GM19395 (cell line): Measurements from ENCODE around the gene MYO10.
"Not testable (repeated sequence)": the region's sequence is repeated elsewhere in the genome, so short reads cannot be mapped to it uniquely, and the experiment has no call there.

ENCODE experiments used
- ATAC-seq: cut with Tn5 transposase; IDR thresholded peaks from one replicate; pipeline ENCODE4 v1.9.1; 2021; ENCODE audit warnings: mild to moderate bottlenecking, moderate library complexity; ENCODE audit not compliant: unreplicated experiment

MYO10 gene

DNA sequence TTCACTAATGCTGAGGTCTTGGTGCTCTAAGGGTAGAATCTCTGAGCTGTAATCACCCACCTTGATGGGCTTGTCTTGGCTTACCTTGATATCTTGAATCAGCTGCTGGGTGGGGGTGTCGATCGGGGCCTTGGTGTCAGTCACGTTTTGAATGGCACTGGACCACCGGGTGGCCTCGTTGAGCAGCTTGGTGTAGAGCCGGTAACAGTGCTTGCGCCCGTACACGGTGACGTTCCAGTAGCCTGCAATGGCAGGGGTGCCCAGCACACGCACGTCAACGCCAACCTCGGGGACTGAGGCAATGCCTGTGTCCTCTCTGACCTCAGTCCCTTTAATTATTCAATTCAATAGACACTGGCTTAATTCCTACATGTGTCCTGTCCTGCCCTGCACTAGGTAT, 256.2 kb downstream of the MYO10 start:
- no peak for ATAC-seq

DNA sequence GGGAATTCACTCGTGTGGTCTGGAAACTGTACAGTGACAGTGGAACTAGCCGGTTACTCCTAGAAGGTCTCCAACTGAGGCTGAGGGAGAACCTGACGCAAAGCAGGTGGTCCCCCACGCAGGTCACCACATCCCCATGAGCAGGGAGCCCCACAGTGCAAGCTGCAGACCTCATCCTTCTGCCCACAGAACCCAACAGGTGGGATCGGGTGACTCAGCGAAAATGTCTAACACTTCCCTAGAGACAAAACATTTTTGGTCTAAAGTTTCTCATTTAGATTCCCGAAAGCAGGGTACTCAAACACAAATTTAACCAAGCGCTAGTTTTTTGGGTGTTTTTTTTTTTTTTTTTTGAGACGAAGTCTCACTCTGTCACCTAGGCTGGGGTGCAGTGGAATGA, 256.9 kb downstream of the MYO10 start:
- no peak for ATAC-seq

DNA sequence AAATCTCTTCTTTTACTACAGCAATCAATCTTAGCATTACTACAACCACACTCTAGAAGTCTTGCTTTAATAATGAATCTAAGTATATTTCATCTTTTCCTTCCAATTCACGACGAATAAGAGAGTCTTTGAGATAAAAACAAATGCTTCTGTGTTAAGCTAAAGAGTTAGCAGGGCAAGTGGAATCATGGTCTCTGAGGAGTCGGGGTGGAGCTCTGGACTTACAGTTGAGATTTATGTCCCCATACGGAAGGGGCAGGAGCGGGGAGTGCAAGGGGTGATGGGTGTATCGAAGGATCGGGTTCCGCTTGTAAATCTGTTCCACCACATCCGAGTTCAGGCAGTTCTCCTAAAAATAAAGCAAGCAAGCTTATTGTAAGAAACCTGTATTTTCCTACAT, 260.3 kb downstream of the MYO10 start:
- ATAC-seq, result no peak

DNA sequence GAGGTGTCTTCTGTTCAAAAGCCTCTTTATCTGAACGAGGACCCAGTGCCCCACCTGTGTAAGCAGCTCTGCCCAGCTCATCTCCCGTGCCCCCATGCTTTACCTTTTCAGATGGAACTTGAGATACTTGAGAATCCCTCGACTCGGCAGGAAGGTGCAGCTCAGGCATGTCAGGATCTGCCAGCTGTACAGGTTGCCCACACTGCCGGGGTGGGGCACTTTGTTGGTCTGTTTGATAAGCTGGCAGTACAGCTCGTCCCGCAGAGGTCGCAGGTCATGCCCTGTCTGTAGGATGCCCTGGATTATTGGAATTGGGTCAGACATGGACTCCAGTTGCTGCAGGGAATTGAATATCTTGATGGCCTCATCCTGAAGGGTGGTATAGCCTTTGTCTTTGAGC, 261.3 kb downstream of the MYO10 start:
- ATAC-seq, result no peak

DNA sequence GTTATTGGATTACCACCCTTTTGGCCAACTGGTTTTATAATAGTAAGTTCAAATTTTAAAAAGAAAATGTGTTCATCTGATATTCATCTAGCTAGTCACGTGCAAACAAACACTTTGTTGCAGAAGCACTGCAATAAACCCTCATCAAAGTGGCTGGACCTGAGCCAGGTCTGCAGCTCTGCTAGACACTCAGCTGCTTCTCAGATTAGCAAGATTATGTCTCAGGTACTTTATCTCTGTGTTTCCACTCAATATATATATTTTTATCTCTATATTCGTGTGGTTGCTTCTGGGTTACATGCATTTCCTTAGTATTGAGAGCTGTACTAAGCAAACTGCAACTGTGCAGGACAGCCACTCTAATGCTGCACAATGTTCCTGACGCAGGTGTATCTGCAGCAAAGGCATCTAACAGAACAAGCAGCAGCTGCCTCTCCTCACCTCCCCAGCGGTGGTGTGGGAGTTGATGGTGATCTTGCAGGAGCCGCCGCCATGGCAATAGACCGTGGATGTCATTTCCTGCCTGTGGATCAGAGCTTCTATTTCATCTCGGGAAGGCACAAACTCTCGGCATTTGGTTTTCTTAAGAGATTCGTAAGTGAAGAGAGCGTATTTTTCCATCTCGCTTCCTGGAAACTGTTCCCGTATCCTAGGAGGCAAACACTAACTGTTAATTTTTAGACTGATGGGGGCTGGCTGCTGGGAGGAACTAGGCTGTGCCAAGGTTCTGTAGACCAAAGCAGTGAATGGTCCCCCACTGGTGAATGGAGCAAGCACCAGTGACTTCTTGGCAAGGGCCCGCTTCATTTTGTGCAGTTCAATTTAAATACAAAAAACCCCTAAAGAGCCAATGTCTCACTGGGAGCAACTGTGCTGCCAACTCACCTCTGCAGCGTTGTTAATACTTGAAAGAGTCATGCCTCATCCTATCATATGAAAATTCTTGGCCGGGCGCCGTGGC, 262.6 kb downstream of the MYO10 start:
- ATAC-seq, result no peak

DNA sequence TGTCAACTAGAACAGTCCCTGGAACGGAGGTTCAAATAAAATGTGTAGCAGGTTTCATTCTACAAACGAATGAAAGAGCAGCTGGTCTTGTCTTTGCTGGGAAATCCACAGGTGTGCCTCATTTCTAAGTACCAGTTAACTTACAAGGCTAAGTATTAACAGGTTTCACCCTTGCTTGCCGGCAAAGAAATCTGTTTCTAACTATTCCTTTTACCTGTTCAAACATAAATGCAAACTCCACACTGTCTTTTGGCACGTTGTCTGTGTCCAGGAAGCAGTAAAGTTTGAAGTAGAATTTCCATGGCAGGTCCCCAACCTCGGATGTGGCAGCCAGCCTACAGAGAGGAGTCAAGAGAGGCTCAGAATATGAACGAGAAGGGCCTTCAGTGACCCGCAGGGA, 264.9 kb downstream of the MYO10 start:
- ATAC-seq, result no peak

DNA sequence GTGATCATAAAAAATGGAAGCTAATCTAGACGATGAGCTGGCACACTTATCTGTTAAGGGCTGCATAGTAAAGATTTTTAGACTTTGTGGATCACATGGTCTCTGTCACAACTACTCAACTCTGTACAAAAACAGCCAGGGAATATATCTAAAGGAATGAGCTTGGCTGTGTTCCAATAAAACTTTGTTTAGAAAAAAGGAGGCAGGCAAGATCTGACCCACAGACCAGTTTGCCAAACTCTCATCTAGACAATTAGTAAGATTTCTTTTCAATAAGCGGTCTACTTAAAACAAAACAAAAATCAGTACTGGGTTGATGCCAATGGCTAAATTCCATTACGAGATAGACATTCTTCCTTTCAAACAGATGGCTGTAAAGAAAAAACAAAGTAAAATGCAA, 266.3 kb downstream of the MYO10 start:
- ATAC-seq, result no peak

DNA sequence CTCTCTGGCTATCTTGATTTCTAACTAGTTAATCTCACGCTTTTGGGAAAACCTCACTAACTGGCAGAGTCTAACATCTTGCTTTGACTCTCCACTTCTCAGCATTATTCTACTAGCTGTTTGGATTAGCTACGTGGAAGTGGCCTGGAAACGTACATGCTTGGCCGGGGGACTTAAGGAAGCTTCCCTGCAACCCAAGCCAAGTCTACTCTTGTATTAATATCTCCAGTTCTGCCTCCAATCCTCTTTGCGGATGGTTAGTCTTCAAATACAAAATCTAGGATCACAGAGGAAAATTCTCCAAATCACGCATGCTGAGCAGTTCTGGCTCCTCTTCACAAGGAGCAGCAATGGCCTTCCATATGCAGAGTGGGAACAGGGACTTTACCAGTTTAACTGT, 267.5 kb downstream of the MYO10 start:
- ATAC-seq, result no peak

DNA sequence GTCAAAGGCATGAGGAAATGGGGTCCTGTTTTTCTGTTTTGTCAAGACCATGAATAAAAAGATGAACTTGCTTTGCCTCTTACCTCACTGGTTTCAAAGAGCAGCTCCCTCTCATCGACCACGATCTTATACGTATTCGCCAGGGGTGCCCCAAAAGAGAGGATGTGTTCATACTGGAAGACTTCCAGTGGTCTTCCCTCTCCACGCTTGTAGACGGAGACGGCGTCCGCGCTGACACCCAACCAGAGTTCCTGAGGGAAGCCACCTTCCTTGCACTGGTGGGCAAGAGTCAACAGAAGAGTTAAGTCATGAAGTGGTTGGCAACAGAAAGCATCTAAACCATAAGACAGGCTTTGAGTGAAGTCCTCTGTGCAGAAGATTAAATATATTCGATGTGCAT, 267.9 kb downstream of the MYO10 start:
- ATAC-seq, result no peak

DNA sequence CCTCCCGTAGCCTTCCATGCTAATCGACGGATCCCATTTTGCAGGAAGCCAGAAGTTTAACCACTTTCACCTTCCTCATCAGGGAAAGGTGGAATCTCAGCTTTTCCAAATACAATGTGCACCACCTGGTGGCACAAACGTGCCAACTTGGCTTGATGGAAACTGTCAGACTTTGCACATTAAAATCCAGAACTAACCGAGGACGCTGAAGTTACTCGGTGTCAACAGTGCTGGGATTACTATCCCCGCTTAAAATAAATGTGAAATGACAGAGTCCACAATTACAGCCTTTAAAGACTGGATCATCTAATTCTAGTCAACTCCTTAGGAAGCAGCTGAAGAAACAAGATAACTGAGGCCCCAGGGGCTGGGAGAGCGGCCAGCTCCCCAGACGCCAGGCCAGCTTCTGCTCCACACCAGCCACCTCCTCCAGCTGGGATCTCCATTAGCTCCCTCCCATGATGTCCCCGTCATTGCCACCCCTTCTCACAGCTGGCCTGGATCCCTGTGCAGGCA, 269.1 kb downstream of the MYO10 start:
- no peak for ATAC-seq

DNA sequence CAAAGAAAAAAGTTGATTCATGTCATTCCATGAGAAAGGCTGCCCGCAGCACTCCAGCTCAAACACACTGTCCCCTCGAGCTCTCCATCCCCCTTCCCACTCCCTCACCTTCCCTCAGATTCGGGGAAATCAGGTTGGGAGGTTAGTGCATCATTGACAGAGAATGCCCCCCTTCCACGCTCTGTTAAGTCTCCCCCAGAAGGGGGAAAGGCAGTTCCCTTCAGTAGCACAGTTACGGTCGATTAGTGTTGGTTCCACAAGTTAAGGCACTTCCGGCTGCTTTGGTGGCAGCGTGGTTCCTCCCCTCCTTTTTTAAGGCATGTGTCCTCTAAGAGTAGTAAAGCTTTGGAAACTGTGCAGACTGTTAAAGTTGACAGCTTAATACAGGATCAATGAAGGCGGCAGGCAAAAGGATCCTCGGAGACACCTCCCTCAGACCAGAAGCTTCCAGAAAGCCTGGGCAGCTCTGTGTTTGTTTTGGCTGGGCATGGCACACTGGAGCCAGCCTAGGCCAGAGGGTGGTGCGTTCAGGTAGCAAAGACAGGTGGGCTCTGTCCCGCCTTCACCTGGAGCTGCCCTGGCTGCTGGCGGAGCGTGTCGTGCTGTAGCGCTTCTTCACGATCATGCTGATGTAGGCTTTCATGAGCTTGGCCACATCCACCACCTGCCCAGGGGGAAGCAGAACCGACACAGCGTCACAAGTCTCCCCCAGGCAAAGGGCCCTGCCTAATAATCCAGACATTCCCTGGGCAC, 269.8 kb downstream of the MYO10 start:
- no peak for ATAC-seq

DNA sequence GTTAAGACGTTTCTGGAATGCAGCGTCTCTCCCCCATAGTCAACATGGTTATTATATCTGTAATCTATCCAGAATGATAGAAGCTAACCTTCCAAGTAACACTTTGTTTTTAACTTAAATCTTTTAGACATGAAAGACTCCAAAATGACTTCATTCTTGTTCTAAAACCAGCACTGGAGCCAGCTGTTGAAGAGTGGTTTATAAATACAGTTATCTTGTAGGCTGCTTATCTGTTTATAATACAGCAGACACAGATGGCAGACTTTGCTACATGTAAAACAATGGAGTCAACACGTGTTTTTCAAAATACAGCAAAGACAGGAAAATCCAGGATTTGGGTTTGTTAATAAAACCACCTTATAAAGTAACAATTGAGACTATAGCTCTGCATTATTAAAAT, 270.5 kb downstream of the MYO10 start:
- ATAC-seq, result no peak

DNA sequence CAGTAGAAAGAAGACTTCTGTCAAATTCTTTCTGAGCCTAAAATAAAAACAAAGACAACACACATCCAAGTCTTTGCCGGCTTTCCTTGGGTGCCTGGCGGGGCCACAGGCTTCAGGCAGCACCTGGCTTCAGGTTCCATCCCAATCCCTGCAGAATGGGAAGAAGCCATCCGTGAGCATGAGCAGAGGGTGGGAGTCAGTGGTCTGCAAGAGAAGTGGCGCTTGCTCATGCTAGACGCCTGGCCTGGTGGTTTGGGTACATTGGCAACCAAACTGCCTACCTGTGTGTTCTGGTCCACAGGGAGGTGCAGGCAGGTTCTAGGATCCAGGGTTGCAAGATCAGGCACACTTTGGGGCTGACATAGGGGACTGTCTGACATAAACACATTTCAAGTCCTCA, 271.7 kb downstream of the MYO10 start:
- ATAC-seq, result no peak

DNA sequence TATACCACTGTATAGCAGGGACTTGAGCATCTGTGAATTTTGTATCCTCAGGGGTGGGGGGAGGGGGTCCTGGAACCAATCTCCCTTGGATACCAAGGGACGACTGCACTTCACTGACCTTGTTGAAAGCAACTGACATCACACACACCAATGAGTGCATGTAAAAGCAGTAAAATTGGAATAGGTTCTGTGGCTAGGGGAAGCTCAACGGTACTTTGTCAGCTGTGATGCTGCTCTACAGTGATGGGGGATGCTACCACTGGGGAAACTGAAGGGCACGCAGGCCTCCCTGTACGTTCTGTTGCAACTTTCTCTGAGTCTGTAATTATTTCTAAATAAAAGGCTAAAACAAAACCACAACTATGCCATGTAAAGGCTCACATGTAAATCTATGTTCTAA, 272.2 kb downstream of the MYO10 start:
- ATAC-seq, result no peak

DNA sequence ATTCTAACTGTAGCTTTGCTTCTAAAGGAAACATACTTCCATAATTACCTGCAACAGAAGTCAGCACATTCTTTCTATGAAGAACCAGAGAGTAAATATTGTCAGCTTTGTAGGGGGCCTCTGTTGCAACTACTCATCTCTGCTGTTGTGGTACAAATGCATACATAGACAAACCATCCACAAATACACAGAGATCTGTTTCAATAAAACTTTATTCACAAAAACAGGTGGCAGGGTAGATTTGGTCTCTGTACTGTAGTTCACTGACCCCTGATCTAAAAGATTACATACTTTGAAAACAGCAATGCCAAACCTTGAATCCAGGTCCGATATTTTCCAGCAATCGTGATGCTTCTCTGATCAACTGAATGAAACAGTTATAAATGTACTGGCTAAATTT, 274.4 kb downstream of the MYO10 start:
- ATAC-seq, result no peak

DNA sequence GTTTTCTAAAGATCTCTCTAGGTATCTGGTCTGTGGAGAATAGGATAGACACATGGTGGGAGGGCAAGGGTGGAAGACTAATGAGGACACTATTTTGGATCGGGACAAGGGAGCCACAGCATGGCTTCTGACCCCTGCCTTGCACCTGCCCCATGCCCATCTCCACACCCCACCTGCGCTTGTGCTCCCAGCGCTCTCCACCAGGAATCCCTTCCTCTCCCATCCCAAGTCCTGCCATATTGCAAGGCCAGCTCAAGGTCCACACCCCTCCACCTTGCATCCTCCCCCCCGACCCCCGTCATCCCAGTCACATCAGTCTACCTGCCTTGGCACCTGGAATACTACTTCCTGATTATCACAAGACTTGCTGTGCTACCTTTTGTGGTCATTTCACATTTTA, 275.1 kb downstream of the MYO10 start:
- ATAC-seq, result no peak

DNA sequence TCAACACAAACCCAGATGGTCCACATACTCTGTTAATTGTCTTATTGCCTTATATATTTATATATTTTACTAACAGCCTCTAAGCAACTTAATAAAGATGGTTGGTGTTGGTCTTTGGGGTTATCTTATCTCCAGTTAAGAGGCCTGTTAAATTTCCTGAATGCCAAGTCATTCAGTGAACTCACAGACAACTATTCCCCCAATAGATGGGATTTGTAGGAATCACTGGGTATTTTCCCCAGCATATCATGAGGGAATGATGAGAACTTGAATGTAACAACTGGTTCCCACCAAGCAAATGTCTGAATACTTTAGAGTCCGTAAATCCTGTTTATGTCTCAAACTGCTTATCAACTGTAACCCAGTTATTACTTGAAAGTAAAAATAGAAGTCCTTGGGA, 276.6 kb downstream of the MYO10 start:
- no peak for ATAC-seq

DNA sequence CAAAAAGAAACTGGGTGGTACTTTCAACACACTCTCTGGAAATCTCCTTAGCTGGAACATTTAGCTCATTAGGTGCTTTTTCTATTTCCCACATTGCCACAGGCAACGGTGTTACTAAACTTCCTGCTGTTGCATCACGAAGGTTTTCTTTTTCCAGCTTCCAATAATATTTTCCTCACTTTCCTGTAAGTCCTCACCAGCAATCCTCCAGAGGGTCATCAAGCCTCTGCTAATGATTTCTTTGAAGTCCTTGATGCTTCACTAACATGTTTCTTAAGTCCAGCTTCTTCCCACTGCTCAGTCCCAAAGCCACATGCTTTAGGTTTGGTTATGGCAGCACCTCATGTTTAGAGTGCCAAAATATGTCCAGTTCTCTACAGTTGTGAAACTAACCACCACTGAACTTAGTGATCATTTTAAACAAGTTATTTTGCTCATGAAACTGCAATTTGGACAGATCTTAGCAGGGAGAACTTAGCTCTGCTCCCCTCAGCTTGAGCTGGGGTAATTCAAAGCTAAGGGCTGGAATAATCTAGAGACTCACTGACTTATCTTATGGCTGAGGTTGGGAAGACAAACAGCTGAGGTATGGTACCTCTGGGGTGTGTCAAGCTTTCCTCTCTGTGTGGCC, 279.4 kb downstream of the MYO10 start:
- ATAC-seq, result no peak

DNA sequence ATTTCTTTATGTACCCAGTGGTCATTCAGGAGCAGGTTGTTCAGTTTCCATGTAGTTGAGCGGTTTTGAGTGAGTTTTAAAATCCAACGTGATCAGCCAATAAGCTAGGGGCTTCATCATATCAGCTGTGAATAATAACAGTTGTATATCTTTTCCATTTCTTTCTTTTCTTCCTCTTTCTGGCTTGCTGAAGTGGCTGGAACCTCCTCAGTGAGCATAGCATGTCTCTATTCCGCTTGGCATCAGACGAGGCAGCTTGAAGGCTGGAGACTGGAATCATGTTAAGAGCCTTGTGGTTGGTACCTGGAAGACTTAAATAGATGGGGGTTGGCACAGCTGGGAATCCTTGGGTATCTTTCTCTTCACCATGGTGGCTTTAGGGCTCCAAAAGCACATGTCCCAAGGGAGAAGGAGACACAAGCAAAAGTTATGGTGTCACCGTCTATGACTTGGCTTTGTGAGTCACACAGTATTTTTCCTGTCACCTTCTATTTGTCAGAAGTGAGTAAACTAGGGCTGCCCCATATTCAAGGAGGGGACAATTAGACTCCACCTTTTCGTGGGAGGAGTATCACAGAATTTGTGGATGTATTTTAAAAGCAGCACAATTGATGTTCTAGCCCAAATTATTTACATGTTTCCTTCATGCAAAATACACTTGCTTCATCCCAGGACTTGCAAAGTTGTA, 281.3 kb downstream of the MYO10 start:
- ATAC-seq, result no peak

DNA sequence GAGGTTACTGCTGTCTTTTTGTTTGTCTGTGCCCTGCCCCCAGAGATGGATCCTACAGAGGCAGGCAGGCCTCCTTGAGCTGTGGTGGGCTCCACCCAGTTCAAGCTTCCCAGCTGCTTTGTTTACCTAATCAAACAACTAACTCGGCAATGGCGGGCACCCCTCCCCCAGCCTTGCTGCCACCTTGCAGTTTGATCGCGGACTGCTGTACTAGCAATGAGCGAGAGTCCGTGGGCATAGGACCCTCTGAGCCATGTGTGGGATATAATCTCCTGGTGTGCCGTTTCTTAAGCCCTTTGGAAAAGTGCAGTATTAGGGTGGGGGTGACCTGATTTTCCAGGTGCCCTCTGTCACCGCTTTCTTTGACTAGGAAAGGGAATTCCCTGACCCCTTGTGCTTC, 287.3 kb downstream of the MYO10 start:
- not testable (repeated sequence) for ATAC-seq

DNA sequence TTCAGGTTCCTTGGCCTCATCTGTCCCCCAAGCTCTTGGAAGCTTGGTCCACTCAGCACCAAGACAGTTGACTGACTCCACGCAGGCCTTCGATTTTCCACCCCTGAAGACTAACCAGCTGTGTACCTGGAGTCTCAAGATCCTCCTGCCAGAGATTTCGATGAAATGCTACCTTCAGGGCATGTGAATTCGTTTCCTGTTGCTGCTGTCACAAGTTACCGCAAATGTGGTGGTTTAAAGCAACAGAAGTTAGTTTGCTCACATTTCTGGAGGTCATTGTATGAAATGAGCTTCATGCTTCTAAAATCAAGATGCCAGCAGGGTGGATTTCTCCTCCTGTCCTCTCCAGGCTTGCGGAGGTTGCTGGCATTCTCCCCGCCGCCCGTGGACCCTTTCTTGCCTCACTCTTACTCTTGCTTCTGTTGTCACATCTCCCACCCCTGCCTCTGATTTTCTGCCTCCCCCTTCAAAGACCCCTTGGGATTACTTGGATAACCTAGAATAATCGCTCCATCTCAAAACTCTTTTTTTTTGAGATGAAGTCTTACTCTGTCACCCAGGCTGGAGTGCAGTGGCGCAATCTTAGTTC, 291.7 kb downstream of the MYO10 start:
- no peak for ATAC-seq
